Measurements from ENCODE around the gene SCLY.

SCLY gene

GRCh38 chr2:238098901-238099713 lies 38.3 kb downstream of the SCLY start:
- DNase-seq: peak; percentile 49

DNA sequence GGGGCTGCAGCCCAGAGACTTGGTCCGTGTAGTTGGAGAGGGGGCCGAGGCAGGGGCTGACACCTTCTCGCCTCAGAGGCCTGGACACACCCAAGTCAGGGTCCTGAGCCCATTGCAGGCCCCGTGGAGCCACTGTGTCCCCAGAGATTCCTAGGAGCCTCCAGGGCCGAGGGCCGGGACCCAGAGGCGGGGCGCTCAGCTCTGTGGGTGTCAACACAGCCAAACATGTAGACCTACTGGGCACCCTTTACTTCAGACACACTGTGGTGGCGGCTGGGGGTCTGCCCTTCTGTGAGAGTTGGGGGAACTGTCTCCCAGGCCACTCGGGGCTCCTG lies 38.9 kb downstream of the SCLY start:
- DNase-seq: peak; percentile 50

- DNase-seq: peak; percentile 52
Measured at GRCh38 chr2:238100049-238100820, 39.4 kb downstream of the SCLY start, which contains the start of gene ESPNL. Gene ESPNL, plus strand, starts transcription at chr2:238100340. Its CDS starts 80 bp downstream, at chr2:238100420.

DNA sequence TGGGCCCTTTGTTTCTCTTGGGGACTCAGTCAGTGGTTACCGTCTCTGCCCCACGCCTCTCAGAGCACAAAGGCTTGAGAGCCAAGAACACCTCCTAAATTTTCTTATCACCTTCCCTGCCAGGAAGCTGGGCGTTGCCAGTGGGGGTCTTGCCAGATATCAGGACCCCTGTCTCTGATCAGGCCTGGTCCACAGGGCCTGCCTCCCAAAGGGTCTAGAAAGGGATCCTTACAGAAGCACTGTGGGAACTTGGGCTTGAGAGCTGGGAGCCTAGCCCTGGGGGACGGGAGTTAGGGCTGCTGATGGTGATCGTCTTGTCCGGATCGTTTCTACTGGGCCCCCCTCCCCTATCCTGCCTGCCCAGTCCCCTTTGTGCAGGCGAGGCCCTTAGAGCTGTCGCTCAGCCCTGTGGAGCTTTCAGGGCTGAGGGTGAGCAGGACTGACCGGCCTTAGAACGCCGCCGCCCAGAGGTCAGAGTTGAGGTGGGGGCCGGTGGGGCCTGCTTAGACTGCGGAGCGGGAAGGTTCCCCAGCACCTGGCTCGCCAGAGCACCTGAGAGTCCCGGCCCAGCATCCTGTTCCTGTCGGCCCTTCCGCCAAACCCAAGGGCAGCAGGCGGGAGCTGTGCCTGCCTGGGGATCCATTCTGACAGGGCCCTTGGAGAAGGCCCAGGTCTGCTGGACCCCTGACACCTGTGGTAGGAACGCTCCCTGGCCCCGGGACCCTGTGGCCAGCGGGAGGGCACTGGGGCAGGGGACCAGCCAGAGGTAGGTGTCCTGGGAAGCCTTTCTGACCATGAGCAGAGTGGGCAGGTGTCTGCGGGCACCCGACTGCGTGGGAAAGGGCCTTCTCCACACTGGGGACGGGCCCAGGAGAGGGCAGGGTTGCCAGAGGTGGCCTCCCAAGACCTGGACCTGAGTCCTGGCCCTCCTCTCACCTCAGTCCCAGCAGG lies 40.3 kb downstream of the SCLY start:
- DNase-seq: peak; percentile 45

DNA sequence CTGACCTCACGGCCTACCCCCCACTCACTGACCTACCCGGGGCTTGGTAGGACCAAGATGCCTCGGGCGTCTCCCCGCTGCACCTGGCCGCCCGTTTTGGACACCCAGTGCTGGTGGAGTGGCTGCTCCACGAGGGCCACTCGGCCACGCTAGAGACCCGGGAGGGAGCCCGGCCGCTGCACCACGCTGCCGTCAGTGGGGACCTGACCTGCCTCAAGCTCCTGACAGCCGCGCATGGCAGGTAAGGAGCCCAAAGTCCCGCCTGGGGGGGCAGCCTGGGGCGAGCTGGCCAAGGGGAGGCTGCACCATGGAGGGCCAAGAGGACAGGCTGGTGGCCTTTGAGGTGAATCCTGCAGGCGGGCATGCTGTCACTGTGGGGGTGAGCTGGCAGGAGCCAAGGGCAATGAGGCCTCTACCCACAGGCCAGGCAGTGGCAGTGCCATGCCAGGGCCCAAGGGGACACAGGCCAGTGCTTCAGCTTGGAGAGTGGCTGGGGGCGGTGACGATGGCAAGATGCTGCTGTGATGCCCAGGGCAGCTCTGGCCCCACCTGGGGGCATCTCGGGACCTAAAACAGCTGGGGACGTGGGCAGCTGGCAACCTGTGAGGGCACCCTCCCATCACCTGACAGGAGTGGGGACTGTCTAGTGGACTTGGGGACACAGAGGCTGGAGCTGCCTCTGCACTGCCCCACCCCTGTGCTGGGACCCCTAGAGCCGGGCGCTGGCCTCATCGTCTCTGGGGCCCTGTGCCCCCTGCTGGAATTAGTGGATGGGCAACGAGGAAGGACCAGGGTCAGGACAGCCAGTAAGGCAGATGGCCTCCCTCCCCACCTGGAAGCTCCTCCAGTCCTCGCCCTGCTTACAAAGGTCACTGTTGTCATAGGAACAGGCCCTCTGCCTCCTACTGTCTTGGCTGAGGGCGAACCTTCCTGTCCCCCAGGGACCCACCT lies 41.4 kb downstream of the SCLY start:
- DNase-seq: peak; percentile 51

GRCh38 chr2:238102865-238103264 lies 42.1 kb downstream of the SCLY start:
- peak; percentile 36 for DNase-seq

- DNase-seq: peak; percentile 44
Measured at GRCh38 chr2:238103465-238104225, 42.8 kb downstream of the SCLY start.

- peak; percentile 43 for DNase-seq
Measured at GRCh38 chr2:238104226-238104690, 43.5 kb downstream of the SCLY start.

DNA sequence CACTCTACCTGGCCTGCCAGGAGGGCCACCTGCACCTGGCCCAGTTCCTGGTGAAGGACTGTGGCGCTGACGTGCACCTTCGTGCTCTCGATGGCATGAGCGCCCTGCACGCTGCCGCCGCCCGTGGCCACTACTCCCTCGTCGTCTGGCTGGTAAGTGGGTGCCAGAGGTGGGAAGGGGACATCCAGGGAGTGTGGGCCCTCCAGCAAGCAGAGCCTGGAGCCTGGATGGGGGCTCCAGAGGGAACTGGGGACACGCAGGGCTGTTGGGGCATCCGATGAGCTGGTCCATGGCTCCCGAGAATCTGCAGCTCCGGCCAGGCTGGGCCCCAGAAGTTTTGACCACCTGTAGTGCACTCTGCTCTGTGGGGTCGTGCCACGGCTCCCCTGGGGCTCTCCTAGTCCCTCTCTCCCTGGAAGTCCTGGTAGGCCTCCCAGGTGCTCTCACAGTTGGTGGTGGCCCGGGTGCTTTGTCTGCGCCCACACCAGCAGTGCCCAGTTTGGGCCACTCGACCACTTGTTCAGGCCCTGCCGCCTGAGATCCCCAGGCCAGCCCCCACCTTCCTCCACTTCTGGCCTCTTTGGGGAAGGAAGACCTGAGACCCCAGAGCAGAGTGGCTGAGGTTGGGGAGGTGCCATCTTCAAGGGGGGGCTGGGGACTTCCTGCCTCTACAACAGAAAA lies 44.0 kb downstream of the SCLY start:
- DNase-seq: peak; percentile 49

- DNase-seq: peak; percentile 48
Measured at GRCh38 chr2:238105506-238106338, 44.9 kb downstream of the SCLY start.

DNA sequence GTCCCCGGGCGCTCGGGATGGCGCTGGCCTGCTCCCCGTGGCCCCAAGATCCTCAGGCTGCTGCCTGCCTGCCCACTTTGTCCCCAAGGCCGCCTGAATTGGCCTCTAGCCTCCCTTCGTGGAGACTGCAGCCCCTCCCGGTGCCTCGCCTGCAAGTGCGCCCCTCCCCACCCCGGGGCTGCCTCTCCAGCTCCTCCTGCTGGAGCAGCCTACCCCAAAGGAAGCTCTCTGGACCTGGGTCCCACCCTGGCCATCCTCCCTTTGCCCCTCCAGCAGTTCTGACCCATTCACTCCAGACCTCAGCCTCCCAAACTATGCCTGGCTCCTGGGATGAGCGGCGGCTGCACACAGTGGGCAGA lies 45.5 kb downstream of the SCLY start:
- DNase-seq: no peak

- DNase-seq: peak; percentile 49
Measured at GRCh38 chr2:238106698-238107524, 46.1 kb downstream of the SCLY start.

DNA sequence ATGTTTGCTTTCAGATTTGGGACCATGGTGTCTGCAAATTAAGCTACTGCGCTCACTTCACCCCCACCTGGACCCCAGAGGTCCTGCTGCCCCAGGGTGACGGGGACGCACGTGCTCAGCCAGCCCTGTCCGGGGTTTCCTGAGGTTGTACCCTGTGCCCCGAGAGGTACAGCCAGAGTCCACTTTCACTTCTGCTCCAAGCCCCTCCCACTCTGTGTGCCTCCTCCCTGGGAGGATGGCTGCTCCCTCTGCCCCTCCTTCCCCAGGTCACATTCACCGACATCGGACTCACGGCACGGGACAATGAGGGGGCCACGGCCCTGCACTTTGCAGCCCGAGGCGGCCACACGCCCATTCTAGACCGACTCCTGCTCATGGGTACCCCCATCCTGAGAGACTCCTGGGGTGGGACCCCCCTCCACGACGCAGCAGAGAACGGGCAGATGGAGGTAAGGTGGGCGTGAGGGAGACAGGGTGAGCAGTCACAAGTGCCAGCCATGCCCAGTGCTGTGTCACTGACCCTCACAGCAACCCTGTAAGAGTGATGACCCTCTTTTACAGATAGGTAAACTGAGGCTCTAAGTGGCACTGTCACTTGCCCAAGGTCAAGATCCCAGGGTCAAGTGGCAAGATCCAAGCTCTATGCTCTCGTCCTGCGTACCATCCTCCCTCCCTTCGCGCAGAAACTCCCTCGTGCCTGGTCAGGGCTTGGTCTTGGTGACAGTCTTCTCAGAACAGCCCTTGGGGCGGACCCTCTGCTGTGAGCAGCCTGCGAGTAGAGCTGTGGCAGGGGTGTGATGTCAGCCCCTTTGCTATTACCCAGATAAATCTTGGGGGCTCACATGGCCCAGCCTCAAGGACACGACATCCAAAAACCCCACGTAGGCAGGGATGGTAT lies 47.0 kb downstream of the SCLY start:
- no peak for DNase-seq

- DNase-seq: no peak
Measured at GRCh38 chr2:238108423-238109183, 47.8 kb downstream of the SCLY start.

GRCh38 chr2:238113611-238114010 lies 52.8 kb downstream of the SCLY start:
- no peak for DNase-seq

DNA sequence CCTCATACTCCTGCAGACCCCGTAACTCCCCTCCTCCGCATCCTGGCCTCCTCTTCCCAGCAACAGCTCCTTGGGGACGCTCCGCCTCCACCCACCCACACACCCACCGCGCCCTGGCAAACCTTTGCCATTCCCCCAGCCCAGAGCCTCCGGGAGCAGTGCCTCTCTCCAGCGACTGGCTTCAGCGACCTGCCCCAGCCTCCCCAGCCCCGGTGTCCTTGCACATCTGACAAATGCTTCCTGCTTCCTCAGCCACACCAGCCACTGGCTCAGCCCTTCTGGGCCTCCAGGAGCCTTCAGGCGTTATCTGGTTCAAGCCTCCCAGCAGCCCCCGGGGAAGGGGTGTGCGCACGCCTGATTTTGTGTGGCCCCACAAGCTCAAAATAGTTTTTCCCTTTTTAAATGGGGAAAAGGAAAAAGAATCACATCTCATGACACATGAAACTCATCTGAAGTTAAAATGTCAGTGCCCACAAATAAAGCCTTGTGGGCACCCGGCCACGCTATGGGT lies 53.6 kb downstream of the SCLY start:
- no peak for DNase-seq
